GM12873 (cell line): ENCODE results near the gene KDELR1.

Experiments
- TF ChIP-seq, protein P1 (sequence below): IDR thresholded peaks from 2 replicates; pipeline ENCODE4 v1.5.1; 2012; ENCODE audit warnings: low read depth, mild to moderate bottlenecking, moderate library complexity, low read length, control low read depth; ENCODE audit not compliant: insufficient read depth; ENCODE audit errors: missing control alignments

Gene KDELR1

GRCh38 chr19:48338253-48338755, 53.0 kb downstream of the KDELR1 start:
- TF ChIP-seq, protein P1, sequence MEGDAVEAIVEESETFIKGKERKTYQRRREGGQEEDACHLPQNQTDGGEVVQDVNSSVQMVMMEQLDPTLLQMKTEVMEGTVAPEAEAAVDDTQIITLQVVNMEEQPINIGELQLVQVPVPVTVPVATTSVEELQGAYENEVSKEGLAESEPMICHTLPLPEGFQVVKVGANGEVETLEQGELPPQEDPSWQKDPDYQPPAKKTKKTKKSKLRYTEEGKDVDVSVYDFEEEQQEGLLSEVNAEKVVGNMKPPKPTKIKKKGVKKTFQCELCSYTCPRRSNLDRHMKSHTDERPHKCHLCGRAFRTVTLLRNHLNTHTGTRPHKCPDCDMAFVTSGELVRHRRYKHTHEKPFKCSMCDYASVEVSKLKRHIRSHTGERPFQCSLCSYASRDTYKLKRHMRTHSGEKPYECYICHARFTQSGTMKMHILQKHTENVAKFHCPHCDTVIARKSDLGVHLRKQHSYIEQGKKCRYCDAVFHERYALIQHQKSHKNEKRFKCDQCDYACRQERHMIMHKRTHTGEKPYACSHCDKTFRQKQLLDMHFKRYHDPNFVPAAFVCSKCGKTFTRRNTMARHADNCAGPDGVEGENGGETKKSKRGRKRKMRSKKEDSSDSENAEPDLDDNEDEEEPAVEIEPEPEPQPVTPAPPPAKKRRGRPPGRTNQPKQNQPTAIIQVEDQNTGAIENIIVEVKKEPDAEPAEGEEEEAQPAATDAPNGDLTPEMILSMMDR, result no peak

GRCh38 chr19:48333467-48334384, 57.6 kb downstream of the KDELR1 start:
- TF ChIP-seq, protein P1, result peak; percentile 90

DNA sequence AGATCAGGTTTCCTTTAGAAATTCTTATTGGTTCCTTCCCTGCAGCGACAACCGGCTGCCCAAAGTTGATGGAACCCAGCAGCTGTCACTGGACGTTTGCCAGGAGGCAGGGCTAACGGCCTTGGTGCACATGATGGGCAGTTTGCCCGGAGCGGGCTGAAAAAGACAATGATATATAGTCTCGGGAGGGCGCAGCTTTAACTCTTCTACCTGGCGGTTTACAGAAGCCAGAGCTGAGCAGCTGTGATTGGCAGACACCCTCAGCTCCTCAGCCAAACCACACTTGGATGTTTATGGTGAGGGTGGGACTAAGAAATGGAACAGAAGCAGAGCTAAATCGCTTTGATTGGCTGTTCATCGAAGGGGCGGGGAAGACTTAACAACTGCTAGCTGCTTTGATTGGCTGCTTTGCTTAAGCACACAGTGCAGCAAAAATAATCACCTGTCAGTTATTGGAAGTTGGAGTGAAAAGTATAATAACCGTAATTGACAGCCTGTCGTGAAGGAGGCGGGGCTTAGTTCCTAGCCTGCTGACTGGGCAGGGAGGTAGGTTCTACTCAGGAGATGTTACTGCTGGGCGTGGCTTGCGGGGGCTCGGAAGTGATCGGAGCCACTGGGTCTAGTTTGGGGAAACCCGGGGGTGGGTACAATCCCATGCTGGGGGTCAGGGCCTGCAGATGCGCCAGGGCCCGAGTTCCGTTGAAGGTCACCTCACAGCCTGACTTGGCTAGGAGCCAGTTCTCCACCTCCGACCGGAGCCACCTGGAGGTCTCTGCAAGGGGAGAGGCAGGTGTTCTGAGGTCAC, 58.5 kb downstream of the KDELR1 start:
- TF ChIP-seq, protein P1, result no peak
